ENCODE data around the gene NDUFC2. TPM values are rescaled to one million over a fixed set of nuclear protein-coding genes. Genes with fewer than 3 reads are reported as not detected.
A peak's percentile ranks its signal among the peaks of the same experiment; 100 is the strongest.

The NDUFC2 gene
- total and polyA plus RNA-seq, 2 of the 13 experiments (the other 11 are each of a cell fraction or from before 2014, with no cell fraction given): 256 to 363 TPM

GRCh38 chr11:78038697-78039313 lies 40.9 kb downstream of the NDUFC2 start (continued):
- TF ChIP-seq IKZF1 (IDR thresholded peaks at IDR 0.05) (no peak), CEBPB (IDR thresholded peaks at IDR 0.05; ENCODE audit: borderline replicate concordance, low read depth, low read length) (no peak), NFIB (CRISPR knock-in tag; IDR thresholded peaks at IDR 0.05; ENCODE audit: borderline replicate concordance) (no peak), ZNF777 (CRISPR knock-in tag; IDR thresholded peaks at IDR 0.05) (no peak), TFE3 (CRISPR knock-in tag; IDR thresholded peaks at IDR 0.05) (no peak), ZNF891 (CRISPR knock-in tag; IDR thresholded peaks at IDR 0.05) (no peak), KDM5B (CRISPR knock-in tag; IDR thresholded peaks at IDR 0.05; ENCODE audit: borderline replicate concordance) (no peak; the same call in 1 of the 2 replicates), RFX5 (IDR thresholded peaks at IDR 0.05; ENCODE audit: low read depth, low read length) (no peak), ZMYM4 (CRISPR knock-in tag; IDR thresholded peaks at IDR 0.05) (no peak), CBX5 (CRISPR knock-in tag; IDR thresholded peaks at IDR 0.05; ENCODE audit: borderline replicate concordance) (no peak), MBNL3 (CRISPR knock-in tag; conservative IDR thresholded peaks at IDR 0.05) (no peak), ZBTB4 (CRISPR knock-in tag; IDR thresholded peaks at IDR 0.05; ENCODE audit: borderline replicate concordance) (no peak), SMAD3 (CRISPR knock-in tag; IDR thresholded peaks at IDR 0.05) (no peak), TCF7L2 (IDR thresholded peaks at IDR 0.05; ENCODE audit: low read depth, low read length) (no peak), FUBP1 (CRISPR knock-in tag; IDR thresholded peaks at IDR 0.05; ENCODE audit: borderline replicate concordance) (no peak), SPEN (CRISPR knock-in tag; IDR thresholded peaks at IDR 0.05; ENCODE audit: low read depth) (0 out of 2 replicates have a peak, but pooled peaks have one; percentile 20), SUZ12 (IDR thresholded peaks at IDR 0.05; ENCODE audit: low read depth, low read length) (no peak), CSRNP2 (CRISPR knock-in tag; conservative IDR thresholded peaks at IDR 0.05; ENCODE audit: low read depth) (no peak), GMEB1 (CRISPR knock-in tag; IDR thresholded peaks at IDR 0.05; ENCODE audit: borderline replicate concordance) (no peak)
